Stimulated activated CD8-positive, alpha-beta memory T cell treated with anti-CD3 and anti-CD28 coated beads, Interleukin-2, amount 100 ng/mL, for 1 hour (primary cell): Measurements from ENCODE around the gene CDC16.
A peak's percentile ranks its signal among the peaks of the same experiment; 100 is the strongest.
"Not testable (repeated sequence)": the region's sequence is repeated elsewhere in the genome, so short reads cannot be mapped to it uniquely, and the experiment has no call there.

ENCODE experiments used
- DNase-seq, 2 donors: peaks; one replicate each; pipeline ENCODE4 v3.0.0-alpha.2; 2020; ENCODE audit warnings: low read depth in 2 of 2

The CDC16 gene

GRCh38 chr13:114234645-114235421 is at the start of gene CDC16:
Gene CDC16, plus strand, starts transcription at chr13:114234897. Its CDS starts 188 bp downstream, at chr13:114235085.
- DNase-seq: peak; percentile 68 to 79

- no peak for DNase-seq
These were observed 49.3 kb upstream of the CDC16 start for GRCh38 chr13:114185182-114185971.

GRCh38 chr13:114194853-114195252 is 39.8 kb upstream of the CDC16 start:
- no peak for DNase-seq

- DNase-seq: no peak
These were observed 38.1 kb upstream of the CDC16 start for GRCh38 chr13:114196629-114197028.

- no peak for DNase-seq
These were observed 36.1 kb upstream of the CDC16 start for GRCh38 chr13:114198556-114198955.

- DNase-seq: not testable (repeated sequence)
These were observed 35.2 kb upstream of the CDC16 start for GRCh38 chr13:114199526-114199925.

- no peak for DNase-seq
These were observed 34.7 kb upstream of the CDC16 start for GRCh38 chr13:114199954-114200353.

GRCh38 chr13:114200399-114200911 is 34.2 kb upstream of the CDC16 start:
- DNase-seq: no peak

GRCh38 chr13:114202581-114202980 is 32.1 kb upstream of the CDC16 start:
- DNase-seq: no peak

- no peak for DNase-seq
These were observed 31.2 kb upstream of the CDC16 start for GRCh38 chr13:114203536-114203935.

- no peak for DNase-seq
These were observed 29.8 kb upstream of the CDC16 start for GRCh38 chr13:114204894-114205293.

- DNase-seq: no peak
These were observed 26.6 kb upstream of the CDC16 start for GRCh38 chr13:114208134-114208533.

GRCh38 chr13:114211446-114212157 is 23.1 kb upstream of the CDC16 start:
- DNase-seq: no peak

- no peak for DNase-seq
These were observed 22.6 kb upstream of the CDC16 start for GRCh38 chr13:114212158-114212495.

GRCh38 chr13:114213980-114214379 is 20.7 kb upstream of the CDC16 start:
- no peak for DNase-seq

- no peak for DNase-seq
These were observed 15.3 kb upstream of the CDC16 start for GRCh38 chr13:114219392-114219791.

- no peak for DNase-seq
These were observed 12.2 kb upstream of the CDC16 start for GRCh38 chr13:114222461-114222968.

GRCh38 chr13:114224201-114224600 is 10.5 kb upstream of the CDC16 start:
- DNase-seq: no peak

- DNase-seq: no peak
These were observed 9.1 kb upstream of the CDC16 start for GRCh38 chr13:114225610-114226009.

GRCh38 chr13:114226088-114226487 is 8.6 kb upstream of the CDC16 start:
- DNase-seq: no peak

GRCh38 chr13:114226699-114227323 is 7.9 kb upstream of the CDC16 start:
- DNase-seq: peak; percentile 70 to 72

GRCh38 chr13:114227528-114227927 is 7.2 kb upstream of the CDC16 start:
- no peak for DNase-seq
